Occipital lobe (tissue), 2 donors: ENCODE measurements around the gene GALNT7. TPM values are rescaled to one million over a fixed set of nuclear protein-coding genes. Genes with fewer than 3 reads are reported as not detected.
A peak's percentile ranks its signal among the peaks of the same experiment; 100 is the strongest.
"Not testable (repeated sequence)": the region's sequence is repeated elsewhere in the genome, so short reads cannot be mapped to it uniquely, and the experiment has no call there.

Experiments used
- DNase-seq: peaks from one replicate; lab custom pipeline; 2025; lab: John Stamatoyannopoulos, UW
- total RNA-seq: library from RNA; depleted of rRNA; stranded (reverse); fragments of >200 nt; gene quantifications from one replicate; pipeline ENCODE4 v1.2.3, GENCODE V29; 2014

The GALNT7 gene, protein sequence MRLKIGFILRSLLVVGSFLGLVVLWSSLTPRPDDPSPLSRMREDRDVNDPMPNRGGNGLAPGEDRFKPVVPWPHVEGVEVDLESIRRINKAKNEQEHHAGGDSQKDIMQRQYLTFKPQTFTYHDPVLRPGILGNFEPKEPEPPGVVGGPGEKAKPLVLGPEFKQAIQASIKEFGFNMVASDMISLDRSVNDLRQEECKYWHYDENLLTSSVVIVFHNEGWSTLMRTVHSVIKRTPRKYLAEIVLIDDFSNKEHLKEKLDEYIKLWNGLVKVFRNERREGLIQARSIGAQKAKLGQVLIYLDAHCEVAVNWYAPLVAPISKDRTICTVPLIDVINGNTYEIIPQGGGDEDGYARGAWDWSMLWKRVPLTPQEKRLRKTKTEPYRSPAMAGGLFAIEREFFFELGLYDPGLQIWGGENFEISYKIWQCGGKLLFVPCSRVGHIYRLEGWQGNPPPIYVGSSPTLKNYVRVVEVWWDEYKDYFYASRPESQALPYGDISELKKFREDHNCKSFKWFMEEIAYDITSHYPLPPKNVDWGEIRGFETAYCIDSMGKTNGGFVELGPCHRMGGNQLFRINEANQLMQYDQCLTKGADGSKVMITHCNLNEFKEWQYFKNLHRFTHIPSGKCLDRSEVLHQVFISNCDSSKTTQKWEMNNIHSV
- total RNA-seq, result 17.8 TPM

DNA sequence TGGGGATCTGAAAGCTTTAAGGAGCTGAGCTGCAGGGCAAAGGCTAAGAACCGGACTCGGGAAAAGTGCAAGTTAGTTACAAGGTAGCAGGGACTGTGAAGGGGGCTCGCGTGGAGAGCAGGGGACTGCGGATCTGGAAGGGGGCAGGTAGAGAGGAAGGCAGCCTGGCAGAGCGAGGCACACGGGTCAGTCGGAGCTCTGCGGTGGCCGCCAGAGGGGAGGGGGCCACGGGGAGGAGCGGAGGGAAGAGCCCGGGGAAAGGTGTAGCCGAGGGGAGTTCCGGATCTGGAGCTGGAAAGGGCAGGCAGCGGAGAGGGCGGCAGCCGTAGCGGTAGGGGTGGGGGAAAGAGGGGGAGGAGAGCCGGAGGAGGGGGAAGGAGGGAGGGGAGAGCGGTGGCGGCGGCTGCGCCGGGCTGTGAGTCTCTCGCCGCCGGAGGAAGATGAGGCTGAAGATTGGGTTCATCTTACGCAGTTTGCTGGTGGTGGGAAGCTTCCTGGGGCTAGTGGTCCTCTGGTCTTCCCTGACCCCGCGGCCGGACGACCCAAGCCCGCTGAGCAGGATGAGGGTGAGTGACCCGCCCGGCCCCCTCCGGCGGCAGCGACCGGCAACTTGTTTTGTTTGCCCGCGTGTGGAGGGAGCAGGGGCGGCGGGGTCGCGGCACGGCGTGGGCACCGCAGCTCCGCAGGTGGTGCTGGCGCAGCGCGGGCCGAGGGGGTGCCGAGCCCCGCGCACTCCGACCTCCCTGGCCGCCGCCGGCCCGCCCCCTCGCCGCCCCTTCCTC lies at the start of gene GALNT7:
GALNT7 (plus strand) TSS at position 416 of the 782 bp plus-strand sequence; CDS start at position 441, 25 bp downstream.
- DNase-seq, result peak; percentile 43

DNA sequence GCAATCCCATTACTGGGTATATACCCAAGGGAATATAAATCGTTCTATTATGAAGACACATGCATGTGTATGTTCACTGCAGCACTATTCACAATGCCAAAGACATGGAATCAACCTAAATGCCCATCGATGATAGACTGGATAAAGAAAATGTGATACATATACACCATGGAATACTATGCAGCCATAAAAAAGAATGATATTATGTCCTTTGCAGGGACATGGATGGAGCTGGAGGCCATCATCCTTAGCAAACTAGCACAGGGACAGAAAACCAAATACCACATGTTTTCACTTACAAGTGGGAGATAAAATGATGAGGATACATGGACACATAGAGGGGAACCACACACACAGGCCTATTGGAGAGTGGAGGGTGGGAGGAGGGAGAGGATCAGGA lies 49.8 kb upstream of the GALNT7 start:
- not testable (repeated sequence) for DNase-seq

DNA sequence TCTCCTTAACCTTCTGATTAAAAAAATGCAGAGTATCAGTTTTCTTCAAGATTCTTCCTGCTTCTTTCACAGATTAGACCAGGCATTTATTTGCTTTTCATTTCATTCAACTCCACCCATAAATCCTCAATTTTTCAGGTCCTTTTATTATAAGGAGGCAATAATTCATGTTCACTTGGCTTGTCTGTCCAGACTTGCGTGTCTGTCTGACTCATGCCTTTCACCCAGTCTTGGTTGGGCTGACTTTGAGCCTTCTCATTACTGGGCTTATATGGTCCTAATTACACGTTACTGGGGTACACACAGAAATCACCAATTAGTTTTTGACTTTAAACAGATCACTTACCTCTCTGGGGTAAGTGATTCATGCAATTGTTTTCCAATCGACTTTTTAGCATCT lies 48.8 kb upstream of the GALNT7 start:
- DNase-seq, result no peak

DNA sequence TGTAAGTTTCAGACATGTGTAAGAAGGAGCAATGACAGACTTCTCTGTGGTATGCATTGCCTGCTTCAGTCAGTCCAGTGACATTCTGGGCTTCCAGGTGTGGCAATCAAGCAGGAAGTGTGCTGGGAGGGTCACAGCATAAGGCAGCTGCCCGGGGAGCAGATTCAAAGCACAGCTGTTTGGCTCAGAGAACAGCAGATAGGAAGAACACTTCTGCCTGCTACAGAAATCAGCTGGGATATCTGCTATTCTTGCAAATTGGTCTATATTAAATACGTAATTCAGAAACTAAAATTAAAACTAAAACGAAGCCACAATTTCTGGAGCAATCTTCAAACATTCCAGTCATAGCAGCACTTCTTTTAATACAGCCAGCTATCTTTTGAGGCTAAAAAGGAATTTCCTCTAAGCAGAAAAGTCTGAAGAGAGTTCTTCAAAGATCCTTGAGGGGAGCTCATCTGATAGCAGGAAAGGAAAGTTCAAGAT lies 47.5 kb upstream of the GALNT7 start:
- no peak for DNase-seq

DNA sequence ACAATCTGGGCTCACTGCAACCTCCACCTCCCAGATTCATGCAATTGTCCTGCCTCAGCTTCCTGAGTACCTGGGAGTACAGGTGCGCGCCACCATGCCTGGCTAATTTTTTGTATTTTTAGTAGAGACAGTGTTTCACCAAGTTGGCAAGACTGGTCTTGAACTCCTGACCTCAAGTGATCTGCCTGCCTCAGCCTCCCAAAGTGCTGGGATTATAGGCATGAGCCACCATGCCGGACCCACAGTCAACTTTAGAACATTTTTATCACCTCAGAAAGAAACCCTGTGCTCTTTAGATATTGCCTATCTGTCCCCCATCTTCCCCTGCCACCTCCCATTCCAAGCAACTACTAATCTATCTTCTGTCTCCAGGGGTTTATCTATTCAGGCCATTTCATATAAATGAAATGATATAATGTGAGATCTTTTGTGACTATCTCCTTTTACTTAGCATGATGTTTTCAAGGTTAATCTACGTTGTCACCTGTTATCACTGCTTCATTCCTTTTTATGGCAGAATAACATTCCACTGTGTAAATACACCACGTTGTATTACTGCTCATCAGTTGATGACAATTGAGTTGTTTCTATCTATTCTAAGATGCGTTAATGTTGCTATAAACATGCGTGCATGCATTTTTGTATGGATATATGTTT lies 44.3 kb upstream of the GALNT7 start:
- no peak for DNase-seq

DNA sequence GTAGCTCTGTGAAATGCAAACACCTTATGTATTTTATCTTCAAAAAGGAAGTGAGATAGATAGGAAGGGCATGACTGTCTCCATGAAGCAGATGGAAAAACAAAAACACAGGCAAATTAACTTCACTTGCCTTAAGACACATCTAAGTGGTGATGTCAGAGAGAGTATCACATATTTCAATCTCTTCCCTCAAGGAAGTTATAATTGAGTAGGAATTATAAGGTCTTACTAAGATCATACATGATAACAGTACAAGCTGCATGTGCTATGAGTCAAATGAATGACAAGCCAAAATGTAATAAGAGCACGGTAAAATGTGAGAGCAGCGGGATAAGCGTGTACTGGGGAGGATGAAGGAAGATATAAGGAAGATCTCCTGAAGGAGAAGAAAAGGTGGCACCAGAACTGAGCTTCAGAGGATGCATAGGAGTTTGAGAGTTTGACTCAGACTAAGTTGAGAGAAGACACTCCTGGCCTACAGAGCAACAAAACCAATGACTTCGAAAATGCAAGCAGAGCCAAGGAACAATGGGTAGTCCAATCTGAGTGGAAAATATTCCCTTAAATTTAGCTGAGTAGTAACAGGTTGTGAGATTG lies 43.3 kb upstream of the GALNT7 start:
- no peak for DNase-seq

DNA sequence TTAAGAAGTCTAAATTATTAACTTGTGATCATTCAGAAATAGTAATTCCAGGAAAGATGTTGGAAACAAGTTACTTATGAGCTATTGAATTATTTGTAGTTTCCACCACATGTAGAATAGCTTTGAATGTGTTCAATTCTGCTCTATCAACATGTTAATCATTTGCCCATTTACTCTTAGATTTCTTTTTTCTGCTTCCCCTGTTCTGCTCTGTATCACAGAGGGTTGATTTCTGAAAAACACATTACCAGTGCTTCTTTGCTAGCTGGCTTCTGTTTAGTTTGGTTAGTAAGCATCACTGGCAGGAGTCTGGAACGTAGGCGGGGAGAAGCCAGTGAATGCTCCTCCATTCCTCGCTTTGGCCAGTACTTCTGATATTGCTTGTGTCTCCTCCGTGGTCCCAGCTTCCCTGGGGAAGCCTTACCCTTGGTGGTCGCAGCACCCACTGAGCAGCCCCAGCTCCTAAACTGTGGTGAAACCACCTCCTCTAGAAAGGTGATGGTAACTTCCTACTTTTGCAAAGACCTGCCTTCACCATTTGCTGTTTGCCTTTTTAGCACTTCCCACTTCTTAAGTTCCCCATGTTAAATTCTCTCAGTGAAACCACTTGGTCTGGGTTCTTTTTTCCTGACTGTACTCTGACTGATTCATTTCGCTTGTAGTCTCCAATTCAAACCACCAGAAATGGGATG lies 40.3 kb upstream of the GALNT7 start:
- DNase-seq, result no peak

DNA sequence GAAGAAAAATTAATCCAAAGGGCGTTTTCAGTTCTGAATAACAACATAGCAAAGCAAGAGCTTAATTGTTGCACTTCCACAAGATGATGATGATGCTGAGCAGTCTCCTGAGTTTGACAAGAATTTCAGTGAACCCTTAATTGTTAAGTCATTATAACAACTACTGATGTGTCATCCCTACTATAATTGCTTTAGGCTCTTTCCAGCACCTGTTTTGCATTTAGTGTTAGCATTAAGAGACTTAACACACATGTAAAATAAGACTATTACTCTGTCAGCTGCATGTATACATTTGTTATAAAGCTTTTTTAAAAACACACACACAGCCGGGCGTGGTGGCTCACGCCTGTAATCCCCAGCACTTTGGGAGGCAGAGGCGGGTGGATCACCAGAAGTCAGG lies 37.9 kb upstream of the GALNT7 start:
- no peak for DNase-seq

DNA sequence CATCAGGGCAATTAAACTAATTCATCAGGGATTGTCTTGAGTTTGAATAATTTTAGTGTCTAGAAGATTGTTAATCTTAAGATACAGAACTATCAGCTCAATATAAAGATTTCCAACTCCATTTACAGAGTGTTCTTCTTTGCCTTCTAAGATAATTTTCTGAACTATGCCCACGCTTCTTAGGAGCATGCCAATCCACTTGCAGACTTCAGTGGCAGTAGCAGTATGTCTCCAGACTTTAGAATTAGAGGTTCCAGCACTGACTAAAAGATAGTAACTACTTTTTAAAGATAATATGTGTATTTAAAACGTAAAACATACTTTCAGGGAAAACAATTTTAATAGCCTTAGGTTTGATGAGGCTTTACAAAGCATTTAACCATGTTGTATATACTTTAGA lies 34.2 kb upstream of the GALNT7 start:
- no peak for DNase-seq

DNA sequence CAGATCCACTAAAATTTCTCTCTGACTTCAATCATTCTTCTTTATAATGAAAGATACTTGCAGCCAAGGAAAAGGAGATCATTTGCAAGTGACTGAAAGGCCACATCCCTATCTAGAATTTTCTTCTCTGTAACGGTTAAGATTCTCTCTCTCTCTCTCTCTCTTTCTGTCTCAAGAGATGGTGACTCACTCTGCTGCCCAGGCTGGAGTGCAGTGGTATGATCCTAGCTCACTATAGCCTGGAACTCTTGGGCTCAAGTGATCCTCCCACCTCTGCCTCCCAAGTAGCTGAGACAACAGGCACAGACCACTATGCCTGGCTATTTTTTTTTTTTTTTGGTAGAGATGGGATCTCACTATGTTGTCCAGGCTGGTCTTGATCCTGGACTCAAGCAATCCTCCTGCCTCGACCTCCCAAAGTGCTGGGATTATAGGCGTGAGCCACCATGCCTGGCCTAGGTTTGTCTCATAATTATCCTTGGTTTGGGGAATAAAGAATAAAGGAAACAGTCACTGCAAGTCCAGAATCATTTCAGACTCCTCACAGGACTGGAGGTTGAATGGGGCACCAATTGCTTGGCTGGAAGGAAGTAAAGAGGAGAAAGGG lies 33.3 kb upstream of the GALNT7 start:
- no peak for DNase-seq

DNA sequence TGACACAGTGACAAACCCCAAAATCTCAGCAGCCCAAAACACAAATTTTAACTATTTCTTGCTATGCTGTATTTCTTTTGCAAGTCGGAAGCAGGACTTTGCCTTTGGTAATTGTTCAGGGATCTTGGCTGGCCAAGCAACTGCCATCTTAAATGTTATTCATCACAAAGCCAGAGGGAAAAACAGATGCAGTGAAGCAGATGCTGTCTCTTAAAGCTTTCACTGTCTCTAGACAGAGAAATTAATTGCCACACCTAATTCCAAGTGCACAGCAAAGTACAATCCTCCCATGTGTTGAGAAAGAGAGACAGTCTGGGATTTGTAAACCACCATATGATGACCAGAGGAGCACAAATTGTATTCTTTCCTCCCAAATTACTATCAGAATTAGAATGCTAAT lies 30.0 kb upstream of the GALNT7 start:
- DNase-seq, result no peak

DNA sequence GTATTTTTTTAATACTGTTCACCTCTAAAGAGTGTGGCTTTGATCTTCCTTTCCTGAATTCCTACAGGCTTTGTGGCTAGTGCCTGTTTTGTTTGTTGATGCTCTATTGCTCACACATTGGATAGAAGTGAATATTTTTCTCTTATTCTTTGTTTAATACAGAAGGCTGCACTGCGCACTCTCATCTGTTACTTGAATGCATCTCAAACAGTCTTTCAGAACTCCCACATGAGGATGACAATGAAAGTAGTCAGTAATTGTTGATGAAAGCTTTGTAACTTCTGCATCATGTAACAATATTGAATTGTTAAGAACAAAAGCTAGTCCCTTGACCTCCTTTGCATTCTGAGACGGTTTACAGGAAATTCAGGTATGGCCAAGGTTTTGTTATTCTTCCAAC lies 29.1 kb upstream of the GALNT7 start:
- no peak for DNase-seq

DNA sequence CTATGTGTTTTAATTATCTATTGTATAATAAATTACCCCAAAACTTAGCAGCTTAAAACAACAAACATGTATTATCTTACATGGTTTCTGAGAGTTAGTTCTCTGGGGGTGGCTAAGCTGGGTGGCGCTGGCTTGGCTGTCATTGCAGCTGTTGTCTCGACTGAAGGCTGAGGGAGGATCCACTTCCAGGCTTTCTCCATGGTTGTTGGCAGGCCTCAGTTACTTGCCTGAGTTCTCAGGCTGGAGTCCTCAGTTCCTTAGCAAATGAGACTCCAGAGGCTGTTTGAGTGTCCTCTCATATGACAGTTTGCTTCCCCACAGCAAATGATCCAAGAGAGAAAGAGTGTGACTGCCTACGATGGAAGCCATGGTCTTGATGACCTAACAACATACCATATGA lies 23.5 kb upstream of the GALNT7 start:
- no peak for DNase-seq

DNA sequence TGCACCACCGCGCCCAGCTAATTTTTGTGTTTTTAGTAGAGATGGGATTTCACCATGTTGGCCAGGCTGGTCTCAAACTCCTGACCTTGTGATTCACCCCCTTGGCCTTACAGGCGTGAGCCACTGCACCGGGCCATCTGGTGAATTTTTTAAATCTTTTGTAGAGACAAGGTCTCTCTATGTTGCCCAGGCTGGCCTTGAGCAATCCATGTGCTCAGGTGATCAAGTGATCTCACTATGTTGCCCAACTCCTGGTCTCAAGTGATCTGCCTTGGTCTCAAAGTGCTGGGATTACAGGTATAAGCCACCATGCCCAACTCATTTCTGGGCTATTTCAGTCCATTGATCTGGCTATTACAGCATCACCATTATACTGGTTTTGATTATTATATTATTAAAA lies 22.2 kb upstream of the GALNT7 start:
- no peak for DNase-seq

DNA sequence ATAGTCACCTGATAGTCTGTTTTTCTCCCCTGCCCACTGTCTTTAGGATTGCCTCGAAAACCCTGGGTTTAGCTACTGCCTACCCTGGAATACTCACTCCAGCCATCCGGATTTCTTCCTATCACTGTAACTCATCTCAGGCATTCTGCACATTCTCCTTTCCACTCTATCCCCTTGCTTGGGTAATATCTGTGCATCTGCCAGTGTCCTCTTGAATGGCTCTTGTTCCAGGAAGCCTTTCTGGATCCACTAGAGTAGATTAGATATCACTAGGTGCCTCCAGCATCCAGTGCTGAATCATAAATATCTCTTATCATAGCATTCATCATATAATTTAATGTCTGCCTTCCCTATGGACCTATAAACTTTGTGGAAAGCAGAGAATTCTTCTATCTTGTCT lies 17.1 kb upstream of the GALNT7 start:
- no peak for DNase-seq

DNA sequence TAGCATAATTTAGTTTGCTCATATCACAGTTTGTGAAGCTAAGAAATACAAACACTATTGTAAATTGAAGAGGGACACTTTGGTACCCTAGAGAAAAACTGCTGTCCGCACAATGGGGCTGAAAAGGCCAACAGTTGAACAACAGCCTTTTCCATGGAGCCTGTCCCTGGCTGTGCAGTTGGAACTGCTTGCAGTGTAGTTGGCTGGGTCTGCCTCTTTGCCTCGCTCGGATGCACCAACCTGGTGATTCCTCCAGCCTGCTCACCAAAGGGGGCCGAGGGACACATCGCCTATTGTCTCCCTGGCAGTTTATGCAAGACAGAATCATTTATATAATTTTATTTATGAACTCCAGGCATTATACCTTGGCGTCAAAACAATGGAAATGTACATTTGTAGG lies 16.5 kb upstream of the GALNT7 start:
- no peak for DNase-seq

DNA sequence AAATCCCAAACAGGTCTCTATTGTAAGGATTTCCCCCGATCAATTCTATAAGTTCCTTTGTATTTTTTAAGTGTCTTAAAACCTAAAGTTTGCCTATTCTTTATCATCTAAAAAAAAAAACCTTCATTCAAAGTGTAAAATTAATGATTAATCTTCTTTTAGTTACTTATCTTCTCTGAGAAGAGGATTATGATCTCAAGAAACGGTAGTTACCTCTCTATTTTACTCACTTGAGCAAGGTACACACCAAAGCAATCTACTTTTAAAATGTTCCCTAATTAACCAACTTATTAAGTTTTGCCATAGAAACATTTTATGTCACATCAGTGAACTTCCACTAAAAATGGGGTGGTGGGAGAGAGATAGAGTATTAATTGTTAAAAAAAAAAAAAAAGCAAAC lies 15.2 kb upstream of the GALNT7 start:
- DNase-seq, result no peak

DNA sequence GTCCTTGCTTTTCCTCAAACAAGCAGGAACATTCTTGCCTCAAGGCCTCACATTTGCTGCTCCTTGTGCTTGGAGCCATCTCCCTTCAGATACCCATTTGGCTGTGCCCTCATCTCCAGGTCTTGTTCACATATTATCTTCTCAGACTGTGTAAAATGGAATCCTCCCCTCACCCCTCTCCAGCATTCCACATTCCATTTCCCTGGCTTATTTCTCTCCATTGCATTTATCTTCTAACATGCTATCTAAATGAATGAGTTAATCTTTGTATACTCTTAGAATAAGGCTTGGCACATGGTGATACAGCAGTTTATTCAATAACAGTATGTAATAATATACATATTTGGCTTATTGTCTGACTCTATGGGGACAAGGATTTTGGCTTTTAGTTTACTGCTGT lies 8.8 kb upstream of the GALNT7 start:
- DNase-seq, result no peak

DNA sequence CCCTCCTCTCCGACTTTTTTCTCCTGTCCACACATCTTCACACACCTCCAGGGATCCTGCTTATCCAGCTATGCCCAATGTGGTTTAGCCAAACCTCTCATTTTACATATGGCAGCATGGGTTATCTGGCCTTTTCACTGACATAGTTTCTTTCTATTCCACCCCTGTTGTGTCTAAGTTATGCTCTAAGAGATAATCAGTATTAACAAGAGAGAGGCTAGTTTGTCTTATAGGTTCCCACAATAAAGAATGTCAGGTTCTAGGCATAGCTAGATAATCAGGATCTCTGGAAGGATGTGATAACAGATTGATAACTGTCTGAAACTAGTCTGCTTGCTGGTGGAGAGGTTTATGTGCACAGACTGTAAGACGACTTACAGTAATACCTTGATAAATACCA lies 7.7 kb upstream of the GALNT7 start:
- no peak for DNase-seq

DNA sequence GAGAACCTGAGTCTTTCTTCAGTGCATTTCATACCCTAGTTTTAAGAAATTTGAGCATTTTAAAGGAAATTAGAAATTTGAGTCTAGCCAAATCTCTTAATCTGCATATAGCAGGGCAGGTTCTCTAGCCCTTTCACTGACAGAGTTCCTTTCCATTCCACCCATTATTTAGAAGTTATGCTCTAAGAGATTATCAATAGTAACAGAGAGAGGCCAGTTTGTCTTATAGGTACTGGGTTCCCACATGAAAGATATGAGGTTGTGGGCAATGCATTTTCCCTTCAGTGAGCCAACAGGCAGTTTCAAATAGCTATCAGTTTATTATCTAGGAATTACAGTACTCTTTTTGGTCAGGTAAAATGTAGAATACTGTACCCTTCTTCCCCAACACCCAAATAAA lies 7.3 kb upstream of the GALNT7 start:
- no peak for DNase-seq
